K562 treated with DMSO at 1 percent for 24 hours (cell line): ENCODE results near the gene EPHB2. TPM values are rescaled to one million over a fixed set of nuclear protein-coding genes. Genes with fewer than 3 reads are reported as not detected.

Experiments used
- total RNA-seq: library from RNA; unstranded; fragments of 300-600 nt; gene quantifications from 2 replicates; pipeline ENCODE4 v1.2.3, GENCODE V29; 2022; ENCODE audit warnings: low read depth; ENCODE audit not compliant: insufficient read depth

EPHB2 gene
- 0.98 TPM in 2 replicates for total RNA-seq

DNA sequence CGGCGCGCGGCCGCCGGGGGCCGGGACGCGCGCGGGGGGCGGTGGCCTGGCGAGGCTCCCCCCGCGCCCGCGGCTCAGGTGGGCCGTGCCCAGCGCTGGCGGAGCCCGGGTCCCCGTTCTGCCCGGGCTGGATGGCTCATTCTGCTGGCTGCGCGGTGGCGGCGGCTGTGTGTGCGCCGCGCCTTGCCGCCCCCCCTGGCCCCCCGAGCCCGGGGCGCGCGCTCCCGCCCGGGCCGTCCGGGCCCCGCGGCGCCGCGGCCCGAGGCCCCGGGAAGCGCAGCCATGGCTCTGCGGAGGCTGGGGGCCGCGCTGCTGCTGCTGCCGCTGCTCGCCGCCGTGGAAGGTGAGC lies at the start of gene EPHB2:
EPHB2 (plus strand) TSS at position 139 of the 349 bp plus-strand sequence; CDS start at position 283, 144 bp downstream.

Other genes starting within 250 kb of the EPHB2 start
- gene EPHA8, start 147.3 kb upstream of the EPHB2 start, total RNA-seq = not detected in 2 replicates
- gene C1QA, start 74.2 kb upstream of the EPHB2 start, total RNA-seq = not detected in 2 replicates
- gene C1QC, start 67.2 kb upstream of the EPHB2 start, total RNA-seq = not detected in 2 replicates
- not detected in 2 replicates for gene C1QB, start 57.6 kb upstream of the EPHB2 start, total RNA-seq